ENCODE results near the gene PDZD7.
A peak's percentile ranks its signal among the peaks of the same experiment; 100 is the strongest.

PDZD7 gene

DNA sequence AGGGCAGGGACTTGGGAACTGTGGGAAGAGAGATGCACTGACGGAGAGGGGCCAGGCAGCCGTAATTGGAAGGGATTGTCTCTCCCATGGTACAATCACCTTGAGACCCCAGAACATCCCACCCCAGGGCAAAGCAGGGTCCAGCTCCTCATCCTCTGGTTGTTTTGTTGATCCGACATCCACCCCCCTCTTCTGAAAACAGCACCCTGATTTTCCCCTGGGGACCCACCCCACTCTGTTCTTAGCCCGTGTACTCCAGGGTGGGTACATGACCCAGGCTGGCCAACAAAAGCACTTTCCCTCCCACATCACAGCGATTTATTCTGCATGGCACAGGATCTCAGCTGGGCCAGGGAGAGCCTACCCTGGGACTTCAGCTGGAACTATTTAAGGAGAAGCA, 14.1 kb downstream of the PDZD7 start:
- DNase-seq = no peak

DNA sequence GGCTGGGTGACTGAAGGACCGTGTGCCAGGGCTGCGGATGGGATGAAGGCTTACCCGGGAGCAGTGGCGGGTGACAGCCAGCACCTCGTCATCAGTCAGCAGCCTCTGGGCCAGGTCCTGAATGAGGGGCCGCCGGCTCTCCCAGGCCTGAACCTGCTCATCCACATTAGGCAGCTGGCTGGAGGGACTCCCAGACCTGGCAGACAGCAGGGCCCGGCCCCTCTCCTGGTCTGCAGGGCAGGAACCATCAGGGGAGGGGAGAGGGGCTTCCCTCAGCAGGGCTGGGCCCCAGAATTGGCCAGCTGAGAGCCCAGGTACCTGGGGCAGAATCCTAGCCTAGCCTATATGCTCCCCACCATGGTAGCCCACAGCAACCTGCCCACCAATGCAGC, 15.4 kb downstream of the PDZD7 start:
- DNase-seq = no peak

DNA sequence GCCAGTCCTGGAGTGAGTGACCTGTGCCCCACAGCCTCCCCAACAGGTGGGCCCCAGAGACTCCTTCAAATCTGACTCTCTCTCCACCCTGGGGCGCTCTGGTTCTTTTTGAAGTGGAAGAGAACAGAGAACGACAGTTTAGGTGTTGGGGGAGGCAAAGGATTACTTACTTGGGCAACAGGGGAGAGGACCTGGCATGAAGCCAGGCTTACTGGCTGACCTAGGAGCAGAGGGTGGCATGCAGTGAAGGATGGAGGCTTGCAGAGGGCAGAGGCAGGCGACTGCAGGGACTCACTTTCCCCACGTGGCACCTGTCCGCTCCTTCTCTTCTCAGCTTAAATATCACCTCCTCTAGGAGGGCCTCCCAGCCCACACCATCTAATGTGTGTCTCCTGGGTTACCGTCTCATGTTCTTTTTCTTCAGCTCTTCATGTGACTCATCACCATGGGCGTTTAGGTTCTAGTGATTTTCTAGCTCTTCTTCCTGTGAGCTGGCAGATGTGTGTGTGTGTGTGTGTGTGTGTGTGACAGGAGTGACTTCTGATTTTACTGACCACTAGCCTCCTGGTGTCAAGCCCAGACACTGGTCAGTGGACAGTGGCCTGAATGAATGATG, 15.9 kb downstream of the PDZD7 start:
- no peak for DNase-seq

DNA sequence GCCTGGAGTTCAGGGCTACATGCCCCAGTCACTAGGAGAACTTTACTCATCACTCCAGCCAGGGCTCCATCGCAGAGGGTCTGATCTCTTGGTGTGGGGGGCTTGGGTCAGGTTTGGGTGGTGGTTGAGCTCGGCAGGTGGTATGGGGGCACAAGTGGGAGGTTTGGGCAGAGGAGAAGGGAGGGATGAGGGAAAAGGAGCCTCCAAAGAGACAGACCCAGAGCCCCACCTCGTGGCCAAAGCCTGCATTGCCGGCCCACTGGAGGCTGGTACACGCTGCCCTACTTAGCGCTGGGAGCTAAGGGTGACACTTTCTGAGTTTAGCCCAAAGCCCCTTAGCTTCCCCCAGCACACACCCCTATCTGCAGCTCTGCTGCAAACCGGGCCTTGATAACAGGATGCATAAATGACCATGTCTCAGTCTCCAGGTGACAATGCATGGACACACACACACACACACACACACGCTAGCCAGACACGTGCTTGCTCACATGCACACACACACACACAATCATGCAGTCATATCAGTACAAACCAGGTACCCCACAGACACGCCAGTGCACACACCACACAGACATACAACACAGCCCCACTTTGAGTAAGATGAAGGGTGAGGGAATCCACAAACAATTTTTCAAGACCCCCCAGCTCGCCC, 16.6 kb downstream of the PDZD7 start:
- peak; percentile 85 for DNase-seq

DNA sequence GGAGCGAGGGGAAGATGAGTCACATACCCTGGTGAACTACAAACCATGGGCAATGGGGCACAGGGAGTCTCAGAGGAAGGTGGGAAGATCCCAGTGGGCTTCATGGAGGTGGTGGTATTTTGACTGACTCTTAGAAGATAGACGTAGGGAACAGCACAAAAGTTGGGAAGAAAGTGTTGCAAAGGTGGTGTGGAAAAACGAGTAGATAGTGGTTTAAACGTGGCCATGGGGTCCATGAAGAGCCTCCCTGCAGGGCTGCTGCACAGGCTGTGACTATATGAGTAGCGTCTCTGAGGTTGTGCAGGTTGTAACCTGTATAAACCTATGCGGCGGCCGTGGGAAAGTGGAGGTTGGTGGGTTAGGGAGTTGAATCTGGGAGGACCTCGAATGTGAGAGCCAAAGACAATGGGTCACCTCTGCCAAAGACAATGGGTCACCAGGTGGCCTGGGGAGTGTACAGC, 17.5 kb downstream of the PDZD7 start:
- no peak for DNase-seq

DNA sequence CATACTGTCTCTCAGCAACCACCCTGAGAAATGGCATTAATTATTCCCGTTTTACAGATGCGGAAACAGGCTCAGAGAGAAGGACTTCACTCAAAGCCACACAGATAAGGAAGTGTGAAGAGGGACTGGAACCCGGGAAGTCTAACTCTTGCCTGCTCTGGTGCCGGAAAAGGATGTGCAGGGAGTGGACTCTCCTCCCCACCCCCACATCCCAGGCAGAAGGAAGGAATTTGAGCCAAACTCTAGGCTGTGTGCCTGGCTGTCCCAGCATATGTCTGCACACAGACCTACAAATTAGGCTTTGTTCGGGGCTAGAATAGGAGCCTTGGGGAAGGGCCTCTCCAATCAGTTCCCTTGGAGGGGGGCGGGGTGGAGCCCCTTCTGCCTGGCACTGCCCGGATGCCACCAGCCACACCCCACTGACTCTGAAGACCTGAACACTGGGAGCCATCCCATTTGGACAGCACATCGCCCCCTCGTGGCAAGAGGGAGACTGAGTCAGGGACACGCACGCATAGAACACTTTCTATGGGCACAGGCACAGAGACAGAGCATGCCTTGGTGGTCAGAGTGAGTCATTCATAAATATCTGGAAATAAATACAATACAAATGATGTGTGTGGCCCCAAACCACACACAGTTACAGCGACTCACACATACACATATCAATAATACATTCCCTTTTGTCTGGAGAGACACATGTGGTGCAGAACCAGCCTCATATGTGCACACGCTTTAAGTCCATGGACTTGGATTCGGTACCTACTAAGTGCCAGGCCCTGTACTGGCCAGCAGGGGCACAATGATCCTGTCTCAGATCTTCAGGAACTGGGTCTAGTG, 18.2 kb downstream of the PDZD7 start:
- peak; percentile 88 for DNase-seq

DNA sequence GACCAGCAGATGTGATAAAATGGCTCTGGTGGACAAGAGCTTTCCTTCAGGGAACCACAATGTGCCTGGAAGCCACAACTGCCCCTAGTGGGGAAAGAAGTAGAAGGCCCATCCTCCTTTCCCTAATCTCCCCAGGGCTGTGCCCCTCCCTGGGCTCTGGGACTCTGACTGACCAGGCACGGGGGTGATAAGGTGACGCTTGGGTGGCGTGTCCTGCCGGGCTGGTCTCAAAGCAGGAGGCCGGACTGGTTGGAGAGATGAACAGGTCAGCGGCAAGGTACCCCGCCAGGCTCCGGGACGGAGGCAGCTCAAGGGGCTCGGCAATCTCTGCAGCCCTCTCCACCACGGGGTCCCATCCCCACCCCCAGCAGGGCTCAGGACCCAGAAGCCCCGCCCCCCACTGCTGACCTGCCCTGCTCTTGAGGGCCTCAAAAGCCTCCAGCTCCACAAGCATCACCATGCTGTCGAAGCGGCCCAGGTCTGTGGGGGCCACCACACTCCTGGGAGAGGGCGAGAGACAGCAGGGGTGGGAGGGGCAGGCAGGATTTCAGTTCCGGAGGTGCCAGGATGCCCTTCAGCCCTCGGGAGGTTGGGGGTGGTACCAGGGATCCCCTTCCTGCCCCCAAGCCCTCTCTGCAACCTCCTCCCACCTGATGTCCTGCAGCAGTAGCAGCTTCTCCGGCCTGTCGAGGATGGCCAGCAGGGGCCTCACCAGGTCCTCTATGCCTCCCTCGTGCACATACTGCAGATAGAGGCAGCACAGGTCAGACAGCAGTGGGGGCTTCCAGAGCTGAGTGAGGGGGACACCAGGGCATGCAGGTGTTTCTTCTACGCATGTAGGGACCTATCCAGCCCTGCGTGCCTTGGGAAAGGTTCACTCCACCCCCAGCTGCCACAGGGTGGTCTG, 19.2 kb downstream of the PDZD7 start:
- DNase-seq = no peak

DNA sequence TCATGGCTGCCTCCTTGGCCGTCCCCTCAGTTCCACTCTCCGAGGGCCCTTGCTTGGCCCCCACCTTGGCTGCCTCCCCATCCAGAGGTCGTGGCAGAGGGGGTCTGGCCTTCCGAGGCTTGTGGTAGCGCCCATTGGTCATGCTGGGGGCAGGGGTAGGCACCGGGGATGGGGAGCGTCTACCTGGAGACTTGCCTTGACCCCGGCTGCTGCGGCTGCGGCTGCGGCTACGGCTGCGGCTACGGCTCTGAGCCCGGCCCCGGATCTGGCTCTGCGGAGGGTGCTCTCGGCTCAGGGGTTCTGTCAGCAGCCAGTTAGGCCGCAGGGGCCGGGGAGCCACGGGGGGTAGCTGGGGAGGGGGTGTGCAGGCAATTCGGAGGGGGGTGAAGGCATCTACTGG, 20.6 kb downstream of the PDZD7 start:
- no peak for DNase-seq

DNA sequence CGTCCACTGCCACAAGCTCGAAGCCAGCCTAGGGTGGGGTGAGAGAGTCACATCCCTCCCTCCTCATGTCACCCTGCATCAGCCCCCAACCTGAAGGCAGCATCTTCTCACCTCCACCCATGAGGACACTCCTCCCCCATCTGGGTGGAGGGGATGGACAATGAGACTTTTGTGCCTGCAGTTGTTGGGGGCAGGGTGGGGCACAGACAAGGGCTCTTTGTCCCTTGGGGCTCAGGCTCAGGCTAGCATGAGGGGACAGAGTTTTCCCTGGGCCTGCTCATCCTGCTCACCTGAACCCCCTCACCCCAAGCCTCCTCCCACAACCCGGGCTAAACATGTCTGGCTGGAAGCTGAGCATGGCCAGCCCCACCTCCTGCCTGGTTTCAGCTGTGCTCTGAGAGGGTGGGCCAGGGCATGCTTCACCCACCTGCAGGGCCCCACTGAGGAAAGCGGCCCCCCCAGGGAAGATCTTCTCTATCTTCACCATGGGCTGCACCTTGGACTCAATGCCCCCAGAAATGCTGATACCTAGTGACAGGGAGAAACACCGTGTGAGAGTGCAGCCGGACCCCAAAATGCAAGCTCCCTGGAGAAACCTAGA, 22.0 kb downstream of the PDZD7 start:
- DNase-seq = no peak

DNA sequence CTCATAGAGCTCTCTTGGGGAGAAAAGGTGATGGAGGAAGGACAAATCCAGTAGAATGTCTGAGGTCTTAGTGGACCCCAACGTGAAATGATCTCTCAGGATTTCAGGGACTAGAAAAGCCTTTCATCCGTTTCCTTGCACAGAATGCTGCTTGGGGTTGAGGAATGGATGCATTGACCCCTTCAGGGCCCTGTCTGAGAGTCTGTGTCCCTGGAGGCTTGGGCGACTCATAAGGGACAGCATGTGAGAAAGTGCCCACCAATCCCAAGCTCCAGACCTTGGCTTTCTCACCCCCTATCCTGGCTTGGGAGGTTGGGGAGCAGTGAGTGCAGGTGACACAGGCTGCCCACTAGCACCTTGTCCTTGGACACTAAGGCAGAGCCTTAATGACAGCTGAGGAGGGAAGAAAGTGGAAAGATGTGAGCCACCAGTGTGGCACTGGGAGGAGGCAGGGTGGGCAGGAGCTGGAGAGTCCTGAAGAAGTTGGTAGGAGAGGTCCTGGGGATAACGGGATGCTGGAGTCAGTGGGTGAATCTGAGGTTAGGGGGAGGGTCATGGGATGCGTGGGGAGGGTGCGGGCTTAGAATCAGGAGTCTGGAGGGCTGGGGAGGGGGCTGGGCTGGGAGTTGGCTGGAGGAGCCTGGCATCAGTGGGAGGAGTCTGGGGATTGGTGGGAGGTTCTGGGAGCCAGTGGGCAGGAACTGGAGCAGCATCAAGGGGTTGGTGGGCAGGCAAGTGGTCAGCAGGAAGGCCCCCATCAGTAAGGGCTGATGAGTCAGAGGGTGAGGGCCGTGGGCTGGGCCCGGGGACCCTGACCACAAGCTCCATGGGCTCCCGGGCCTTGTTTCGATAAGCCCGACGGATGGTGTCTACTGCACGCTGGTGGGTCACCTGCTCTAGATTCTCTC, 22.8 kb downstream of the PDZD7 start:
- no peak for DNase-seq

DNA sequence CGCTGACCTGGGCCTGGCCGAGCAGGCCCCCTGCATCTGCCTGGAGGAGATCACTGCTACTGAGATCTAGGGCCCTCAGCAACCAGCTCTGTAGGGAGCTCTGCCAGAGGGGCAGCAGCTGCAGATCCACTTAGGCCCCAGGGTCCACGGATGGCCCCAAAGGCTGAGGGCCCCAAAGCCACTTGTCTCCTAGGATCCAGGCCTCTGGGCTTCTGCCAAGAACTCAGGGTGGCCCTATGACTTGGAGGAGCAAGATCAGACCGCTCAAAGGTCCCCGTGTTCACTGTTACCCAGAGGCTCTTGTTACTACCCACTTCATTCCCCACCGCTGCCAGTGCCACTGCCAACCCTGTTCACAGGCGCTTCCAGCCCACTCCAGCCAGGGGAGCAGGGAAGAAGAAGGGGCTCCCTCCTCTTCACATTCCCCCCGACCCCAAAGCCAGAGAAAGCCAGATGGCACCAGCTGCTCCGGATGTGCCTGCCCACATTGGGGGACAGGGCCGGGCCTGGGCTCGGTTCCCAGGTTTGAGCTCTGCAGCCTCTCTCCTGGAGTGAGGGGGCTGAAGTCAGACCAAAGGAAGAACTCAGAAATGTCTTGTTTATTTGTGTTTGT, 23.7 kb downstream of the PDZD7 start:
- DNase-seq = no peak

DNA sequence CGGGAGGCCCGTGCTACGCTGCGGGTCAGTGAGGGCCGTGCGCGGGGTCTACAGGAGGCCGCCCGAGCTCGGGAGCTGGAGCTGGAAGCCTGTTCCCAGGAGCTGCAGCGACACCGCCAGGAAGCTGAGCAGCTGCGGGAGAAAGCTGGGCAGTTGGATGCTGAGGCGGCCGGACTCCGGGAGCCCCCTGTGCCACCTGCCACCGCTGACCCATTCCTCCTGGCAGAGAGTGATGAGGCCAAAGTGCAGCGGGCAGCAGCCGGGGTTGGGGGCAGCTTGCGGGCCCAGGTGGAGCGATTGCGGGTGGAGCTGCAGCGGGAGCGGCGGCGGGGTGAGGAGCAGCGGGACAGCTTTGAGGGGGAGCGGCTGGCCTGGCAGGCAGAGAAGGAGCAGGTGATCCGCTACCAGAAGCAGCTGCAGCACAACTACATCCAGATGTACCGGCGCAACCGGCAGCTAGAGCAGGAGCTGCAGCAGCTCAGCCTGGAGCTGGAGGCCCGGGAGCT, 24.3 kb downstream of the PDZD7 start:
- DNase-seq = no peak

DNA sequence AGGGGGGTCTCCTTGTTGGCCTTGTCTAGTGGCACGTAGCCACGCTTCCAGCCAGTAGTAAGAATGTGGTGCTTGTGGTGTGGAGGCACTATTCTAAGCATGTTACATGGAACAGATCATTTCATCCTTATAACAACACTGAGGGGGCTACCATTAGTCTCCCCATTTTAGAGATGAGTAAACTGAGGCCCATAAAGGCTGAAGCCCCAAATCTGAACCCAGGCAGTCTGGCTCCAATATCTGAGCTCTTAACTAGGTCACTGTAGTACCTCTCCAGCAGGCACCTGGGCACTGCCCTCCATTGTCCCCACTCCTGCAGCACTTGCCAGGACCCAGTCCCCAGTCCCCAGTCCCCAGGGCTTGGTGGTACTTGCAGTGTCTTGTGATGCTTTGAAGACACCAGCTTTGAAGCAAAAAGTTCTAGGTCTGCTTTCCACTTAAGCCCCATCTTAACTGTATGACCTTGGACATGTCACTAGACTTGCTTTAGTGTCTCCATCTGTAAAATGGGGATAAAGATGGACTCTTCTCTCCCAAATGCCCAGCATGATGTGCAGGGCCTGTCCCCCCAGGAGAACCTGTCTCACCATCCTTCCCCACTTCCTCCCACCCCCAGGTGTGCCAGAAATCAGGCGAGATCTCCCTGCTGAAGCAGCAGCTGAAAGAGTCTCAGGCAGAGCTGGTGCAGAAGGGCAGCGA, 24.9 kb downstream of the PDZD7 start:
- no peak for DNase-seq

DNA sequence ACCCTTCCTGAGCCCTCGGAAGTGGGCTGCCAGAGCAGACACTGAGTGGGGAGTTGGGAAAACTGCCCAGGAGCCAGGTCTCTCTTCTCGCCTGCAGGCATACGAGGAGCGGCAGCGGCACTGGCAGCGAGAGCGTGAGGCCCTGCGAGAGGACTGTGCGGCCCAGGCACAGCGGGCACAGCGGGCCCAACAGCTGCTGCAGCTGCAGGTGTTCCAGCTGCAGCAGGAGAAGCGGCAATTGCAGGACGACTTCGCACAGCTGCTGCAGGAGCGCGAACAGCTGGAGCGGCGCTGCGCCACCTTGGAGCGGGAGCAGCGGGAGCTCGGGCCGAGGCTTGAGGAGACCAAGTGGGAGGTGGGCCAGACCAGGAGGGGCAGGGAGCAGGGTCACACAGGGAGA, 25.6 kb downstream of the PDZD7 start:
- DNase-seq = no peak

DNA sequence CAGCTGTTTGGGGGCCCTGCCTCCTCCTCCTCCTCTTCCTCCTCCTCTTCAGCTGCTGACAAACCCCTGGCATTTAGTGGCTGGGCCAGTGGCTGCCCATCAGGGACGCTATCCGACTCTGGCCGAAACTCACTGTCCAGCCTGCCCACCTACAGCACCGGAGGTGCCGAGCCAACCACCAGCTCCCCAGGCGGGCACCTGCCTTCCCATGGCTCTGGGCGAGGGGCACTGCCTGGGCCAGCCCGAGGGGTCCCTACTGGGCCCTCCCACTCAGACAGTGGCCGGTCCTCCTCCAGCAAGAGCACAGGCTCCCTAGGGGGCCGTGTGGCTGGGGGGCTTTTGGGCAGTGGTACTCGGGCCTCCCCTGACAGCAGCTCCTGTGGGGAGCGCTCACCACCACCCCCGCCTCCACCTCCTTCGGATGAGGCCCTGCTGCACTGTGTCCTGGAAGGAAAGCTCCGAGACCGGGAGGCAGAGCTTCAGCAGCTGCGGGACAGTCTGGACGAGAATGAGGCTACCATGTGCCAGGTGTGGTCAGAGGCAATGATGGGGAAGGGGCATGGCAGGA, 27.2 kb downstream of the PDZD7 start:
- no peak for DNase-seq

DNA sequence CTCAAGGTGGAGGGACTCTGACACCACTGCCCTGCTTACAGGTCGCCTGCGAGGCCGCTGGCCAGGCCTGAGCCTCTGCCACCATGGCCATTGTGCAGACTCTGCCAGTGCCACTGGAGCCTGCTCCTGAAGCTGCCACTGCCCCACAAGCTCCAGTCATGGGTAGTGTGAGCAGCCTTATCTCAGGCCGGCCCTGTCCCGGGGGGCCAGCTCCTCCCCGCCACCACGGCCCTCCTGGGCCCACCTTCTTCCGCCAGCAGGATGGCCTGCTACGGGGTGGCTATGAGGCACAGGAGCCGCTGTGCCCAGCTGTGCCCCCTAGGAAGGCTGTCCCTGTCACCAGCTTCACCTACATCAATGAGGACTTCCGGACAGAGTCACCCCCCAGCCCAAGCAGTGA, 28.5 kb downstream of the PDZD7 start:
- no peak for DNase-seq

DNA sequence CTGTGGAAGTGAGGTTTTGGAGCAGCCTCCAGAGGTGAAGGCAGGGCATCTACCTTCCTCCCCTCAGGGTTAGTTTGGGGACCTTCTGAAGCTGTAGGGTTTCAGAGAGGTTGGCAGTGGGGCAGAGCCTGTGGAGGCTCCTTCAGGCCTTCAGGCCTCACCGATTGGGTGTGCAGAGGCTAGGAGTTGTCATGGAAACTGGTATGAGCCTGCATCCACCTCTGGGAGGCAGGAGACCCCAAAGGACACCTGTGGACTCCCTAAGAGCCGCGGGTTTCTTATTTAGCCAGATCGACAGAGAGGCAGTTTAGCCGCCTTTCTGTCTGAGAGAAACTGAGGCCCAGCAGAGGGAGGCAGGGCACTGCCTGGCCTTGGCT, 29.3 kb downstream of the PDZD7 start:
- no peak for DNase-seq

DNA sequence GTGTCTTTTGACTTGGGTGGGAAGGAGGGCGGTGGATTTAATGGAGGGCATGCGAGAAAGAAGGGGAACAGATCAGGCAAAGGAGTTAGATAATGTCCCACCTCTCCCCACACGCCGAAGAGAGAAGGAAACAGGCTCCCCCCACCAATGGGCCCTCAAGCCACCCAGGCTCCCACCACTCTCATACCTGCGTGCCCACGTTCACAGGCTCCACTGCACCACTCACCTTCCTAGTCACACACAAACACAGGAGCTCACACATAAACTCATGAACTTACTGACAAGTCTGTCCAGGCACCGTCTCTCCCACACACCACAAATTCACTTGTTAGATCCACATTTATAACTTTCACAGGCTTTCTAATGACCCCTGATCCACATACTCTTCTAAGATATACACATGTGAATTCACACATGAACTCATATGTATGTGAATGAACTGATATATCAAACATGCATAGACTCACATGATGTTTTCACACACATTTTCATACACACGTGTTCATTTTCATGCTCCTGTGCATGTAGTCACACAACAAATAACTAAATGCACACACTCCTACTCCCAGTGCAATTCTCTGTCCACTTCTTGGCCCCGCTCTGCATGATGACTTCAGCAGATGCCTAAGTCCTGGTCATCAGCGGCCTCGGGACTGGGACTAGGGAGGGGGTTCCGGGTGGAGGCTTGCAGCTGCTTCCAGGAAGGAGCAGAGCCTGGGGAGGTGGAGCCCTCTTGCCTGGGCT, 29.8 kb downstream of the PDZD7 start:
- no peak for DNase-seq

Measured in stimulated activated CD4-positive, alpha-beta T cell treated with anti-CD3 and anti-CD28 coated beads, Interleukin-15, amount 100 ng/mL, for 24 hours (primary cell).